PFSK-1 (cell line): ENCODE measurements around the gene DIS3L.

Source experiments
- POLR2AphosphoS5 ChIP-seq: IDR thresholded peaks from 2 replicates; pipeline ENCODE4 v1.6.1; 2012; ENCODE audit warnings: low read depth, mild to moderate bottlenecking, control low read depth, low read length, moderate library complexity
- TAF1 ChIP-seq: IDR thresholded peaks from 2 replicates; pipeline ENCODE4 v1.6.1; 2012; ENCODE audit warnings: low read length, control low read depth, borderline replicate concordance; ENCODE audit not compliant: insufficient read depth

- no peak for TF ChIP-seq POLR2AphosphoS5
- TF ChIP-seq TAF1: no peak
Measured at GRCh38 chr15:66291816-66292570, 1.4 kb upstream of the DIS3L start.
